Endodermal cell (in vitro differentiated cells): ENCODE measurements around the gene FAM163A. TPM values are rescaled to one million over a fixed set of nuclear protein-coding genes. Genes with fewer than 3 reads are reported as not detected.

Experiments used
- DNase-seq: peaks from one replicate; pipeline ENCODE4 v3.0.0-alpha.2; 2017
- H3K27ac ChIP-seq: 2 replicates; pipeline ENCODE4 v1.5.1; 2013; ENCODE audit warnings: mild to moderate bottlenecking, low read depth, low read length, moderate library complexity
- H3K27me3 ChIP-seq: 2 replicates; pipeline ENCODE4 v1.6.1; 2013; ENCODE audit warnings: mild to moderate bottlenecking, low read length, moderate library complexity; ENCODE audit not compliant: insufficient read depth, control insufficient read depth, poor library complexity, severe bottlenecking
- H3K36me3 ChIP-seq: 2 replicates; pipeline ENCODE4 v1.7.0; 2013; ENCODE audit warnings: mild to moderate bottlenecking, low read length, moderate library complexity; ENCODE audit not compliant: control insufficient read depth, insufficient read depth
- H3K4me1 ChIP-seq: one replicate; pipeline ENCODE4 v1.7.0; 2013; ENCODE audit warnings: low read length; ENCODE audit not compliant: control insufficient read depth, insufficient read depth
- H3K4me3 ChIP-seq: 2 replicates; pipeline ENCODE4 v1.5.1; 2013; ENCODE audit warnings: mild to moderate bottlenecking, low read length, moderate library complexity
- H3K9ac ChIP-seq: 2 replicates; pipeline ENCODE4 v1.6.1; 2013; ENCODE audit warnings: mild to moderate bottlenecking, low read length, moderate library complexity; ENCODE audit not compliant: poor library complexity, severe bottlenecking; ENCODE audit errors: extremely low read depth
- H3K9me3 ChIP-seq: 2 replicates; pipeline ENCODE4 v1.6.1; 2013; ENCODE audit warnings: mild to moderate bottlenecking, low read length, moderate library complexity; ENCODE audit not compliant: control insufficient read depth
- H3K27ac Mint-ChIP-seq: 2 replicates; pipeline ENCODE4 v1.8.0; 2020; ENCODE audit warnings: mixed read lengths
- H3K27me3 Mint-ChIP-seq: 2 replicates; pipeline ENCODE4 v1.8.0; 2021; ENCODE audit warnings: mild to moderate bottlenecking, mixed read lengths; ENCODE audit not compliant: insufficient read depth
- H3K36me3 Mint-ChIP-seq: 2 replicates; pipeline ENCODE4 v1.8.0; 2020; ENCODE audit warnings: low read depth, mixed read lengths
- H3K4me1 Mint-ChIP-seq: 2 replicates; pipeline ENCODE4 v1.8.0; 2020; ENCODE audit warnings: mixed read lengths
- H3K4me3 Mint-ChIP-seq: 2 replicates; pipeline ENCODE4 v1.8.0; 2020; ENCODE audit warnings: mild to moderate bottlenecking, moderate library complexity, mixed read lengths
- H3K9me3 Mint-ChIP-seq: 2 replicates; pipeline ENCODE4 v1.8.0; 2020; ENCODE audit warnings: mild to moderate bottlenecking, mixed read lengths
- WGBS, 2 experiments: methylation state at CpG; one replicate each; pipeline versions ENCODE4 v1.1.5 to v1.1.7; 2013; ENCODE audit warnings: missing lambda C conversion rate in 2 of 2, mixed read lengths in 1 of 2; ENCODE audit not compliant: insufficient coverage in 1 of 2, insufficient read length in 1 of 2; 5-methylcytosine and 5-hydroxymethylcytosine counted together
- total RNA-seq, 2 donors: library from RNA; stranded (reverse); fragmentation: NEBNext Ultra II Directional in 1 of 2; extraction: Animal tissue kit (Norgen Biotek cat#: 25700) in 1 of 2; gene quantifications; 2 replicates in 1 of 2; 3 replicates in 1 of 2; pipeline ENCODE4 v1.2.1, GENCODE V29; 2021
- TF ChIP-seq, protein P1 (sequence below): fragments of 200-600 bp; sonication (generic); conservative IDR thresholded peaks from 2 replicates; pipeline ENCODE4 v1.5.0; 2021; ENCODE audit warnings: antibody characterized with exemption, mild to moderate bottlenecking

The FAM163A gene
- total RNA-seq, 2 donors from 2014 or later = not detected

DNA sequence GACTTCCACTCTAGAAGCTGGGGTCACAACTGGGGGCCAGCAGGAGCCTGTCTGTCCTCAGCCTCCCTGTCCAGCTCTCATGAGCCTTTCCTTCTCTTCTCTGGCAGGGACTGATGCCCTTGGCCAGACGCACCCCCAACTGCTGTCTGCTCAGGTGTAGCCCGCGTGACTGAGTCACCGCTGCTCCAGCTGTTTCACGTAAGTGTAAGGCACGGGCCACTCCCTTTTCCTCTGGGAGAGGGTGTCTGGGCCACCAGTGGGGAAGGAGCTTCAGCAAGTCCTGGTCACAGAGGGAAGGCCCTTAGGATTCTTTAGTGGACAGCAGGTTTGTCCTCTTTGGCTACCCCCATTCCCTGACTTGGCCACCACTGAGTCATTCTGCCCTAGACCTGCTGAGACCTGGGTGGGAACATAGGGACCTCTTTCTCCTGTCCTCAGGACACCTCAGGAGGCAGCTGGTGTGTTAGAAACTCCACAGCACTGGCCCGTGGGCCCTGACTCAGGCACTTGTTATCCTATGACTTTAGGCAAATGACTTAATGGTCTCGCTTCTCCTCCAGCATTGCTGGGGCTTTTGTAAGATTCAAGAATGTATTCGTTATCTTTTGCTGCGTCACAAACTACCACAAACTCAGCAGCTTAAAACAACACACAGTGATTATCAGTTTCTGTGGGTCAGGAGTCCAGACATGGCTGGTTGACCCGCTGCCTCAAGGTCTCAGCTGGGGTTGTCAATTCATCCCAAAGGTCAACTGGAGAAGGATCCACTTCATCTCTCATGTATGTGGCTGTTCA, 64.8 kb downstream of the FAM163A start:
- no peaks in the 10 kb centered on the region for H3K9me3 ChIP-seq
- no peaks in the 10 kb centered on the region for H3K4me1 ChIP-seq
- no peak overlapping the region for H3K27ac ChIP-seq
- Mint-ChIP-seq H3K27me3 (peaks cover 23% of the 10 kb centered on the region), H3K9me3 (no peaks in the 10 kb centered on the region), H3K36me3 (no peaks in the 10 kb centered on the region), H3K4me1 (peaks cover 3% of the 10 kb centered on the region), H3K27ac (no peak overlapping the region), H3K4me3 (no peak overlapping the region)
- peaks cover 15% of the 10 kb centered on the region for H3K27me3 ChIP-seq
- TF ChIP-seq, protein P1, sequence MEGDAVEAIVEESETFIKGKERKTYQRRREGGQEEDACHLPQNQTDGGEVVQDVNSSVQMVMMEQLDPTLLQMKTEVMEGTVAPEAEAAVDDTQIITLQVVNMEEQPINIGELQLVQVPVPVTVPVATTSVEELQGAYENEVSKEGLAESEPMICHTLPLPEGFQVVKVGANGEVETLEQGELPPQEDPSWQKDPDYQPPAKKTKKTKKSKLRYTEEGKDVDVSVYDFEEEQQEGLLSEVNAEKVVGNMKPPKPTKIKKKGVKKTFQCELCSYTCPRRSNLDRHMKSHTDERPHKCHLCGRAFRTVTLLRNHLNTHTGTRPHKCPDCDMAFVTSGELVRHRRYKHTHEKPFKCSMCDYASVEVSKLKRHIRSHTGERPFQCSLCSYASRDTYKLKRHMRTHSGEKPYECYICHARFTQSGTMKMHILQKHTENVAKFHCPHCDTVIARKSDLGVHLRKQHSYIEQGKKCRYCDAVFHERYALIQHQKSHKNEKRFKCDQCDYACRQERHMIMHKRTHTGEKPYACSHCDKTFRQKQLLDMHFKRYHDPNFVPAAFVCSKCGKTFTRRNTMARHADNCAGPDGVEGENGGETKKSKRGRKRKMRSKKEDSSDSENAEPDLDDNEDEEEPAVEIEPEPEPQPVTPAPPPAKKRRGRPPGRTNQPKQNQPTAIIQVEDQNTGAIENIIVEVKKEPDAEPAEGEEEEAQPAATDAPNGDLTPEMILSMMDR = no peak
- H3K9ac ChIP-seq = no peak overlapping the region
- no peak for DNase-seq
- H3K4me3 ChIP-seq = no peak overlapping the region
- H3K36me3 ChIP-seq = no peaks in the 10 kb centered on the region
- WGBS, 2 experiments = 91 to 97% methylated on average over 10 to 11 of the region's 11 CpGs

DNA sequence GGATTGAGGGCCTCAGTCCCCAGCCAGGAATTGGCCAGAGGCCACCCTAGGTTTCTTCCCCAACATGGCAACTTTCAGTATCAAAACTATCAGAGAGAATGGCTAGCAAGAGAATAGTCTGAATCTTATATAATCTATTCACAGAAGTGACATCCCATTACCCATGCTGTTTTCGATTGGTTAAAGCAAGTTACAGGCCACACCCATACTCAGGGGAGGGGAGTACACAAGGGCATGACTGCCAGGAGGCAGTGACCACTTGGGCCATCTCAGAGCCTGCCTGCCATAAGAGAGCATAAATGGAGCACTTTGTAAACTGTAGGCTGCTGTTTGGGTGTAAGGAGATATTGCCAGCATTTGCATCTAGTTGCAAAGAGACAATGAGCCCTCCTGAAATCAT, 65.4 kb downstream of the FAM163A start:
- H3K9me3 ChIP-seq = no peaks in the 10 kb centered on the region
- no peak overlapping the region for H3K9ac ChIP-seq
- no peak overlapping the region for H3K27ac Mint-ChIP-seq
- no peak for DNase-seq
- H3K27ac ChIP-seq = no peak overlapping the region
- H3K36me3 Mint-ChIP-seq = no peaks in the 10 kb centered on the region
- peaks cover 3% of the 10 kb centered on the region for H3K4me1 Mint-ChIP-seq
- H3K27me3 ChIP-seq = peaks cover 15% of the 10 kb centered on the region
- H3K36me3 ChIP-seq = no peaks in the 10 kb centered on the region
- no peak overlapping the region for H3K4me3 Mint-ChIP-seq
- H3K4me1 ChIP-seq = no peaks in the 10 kb centered on the region
- no peak overlapping the region for H3K4me3 ChIP-seq
- 94% methylated on average over 1 of the region's 1 CpG; no CpG with 5 or more reads in 1 of the 2 experiments for WGBS, 2 experiments
- peaks cover 29% of the 10 kb centered on the region for H3K27me3 Mint-ChIP-seq
- TF ChIP-seq, protein P1 = no peak
- H3K9me3 Mint-ChIP-seq = no peaks in the 10 kb centered on the region

DNA sequence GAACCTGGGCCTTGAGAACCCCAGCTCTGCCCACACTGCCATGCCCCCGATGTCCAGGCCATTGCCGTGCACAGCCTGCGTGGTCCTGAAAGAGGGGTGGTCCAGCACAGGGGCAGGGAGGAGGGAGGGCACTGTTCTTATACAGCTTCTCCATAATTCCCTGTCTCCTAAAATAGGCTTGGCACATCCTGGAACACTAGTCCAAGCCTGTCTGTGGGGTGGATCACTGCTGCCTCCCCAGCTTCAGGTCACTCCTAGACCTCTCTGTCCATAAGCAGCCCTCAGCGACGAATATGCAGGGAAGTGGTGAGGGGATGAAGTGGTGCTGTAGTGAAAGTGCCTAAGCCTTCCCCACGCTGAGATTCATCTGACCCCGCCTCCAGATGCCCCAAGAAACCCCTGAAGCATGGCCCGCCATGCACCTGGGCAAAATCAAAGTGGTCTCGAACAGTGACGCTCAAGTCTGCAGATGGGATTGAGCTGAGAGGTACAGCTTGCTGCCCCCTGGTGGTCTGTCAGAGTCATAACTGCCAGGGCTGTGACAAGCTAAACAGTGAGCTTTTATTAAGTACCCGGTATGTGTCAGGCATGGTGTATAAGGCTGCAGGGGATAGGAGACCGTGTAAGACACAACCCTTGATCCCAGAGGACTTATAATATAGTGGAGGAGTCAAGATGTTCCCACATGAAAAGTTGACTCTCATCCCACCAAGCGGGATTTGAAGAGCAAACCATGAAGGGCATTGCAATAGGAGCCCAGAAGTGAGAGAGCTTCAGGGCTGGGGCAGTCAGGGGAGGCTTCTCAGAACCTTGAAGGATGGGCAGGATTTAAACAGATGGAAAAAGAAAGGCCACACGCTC, 66.6 kb downstream of the FAM163A start:
- Mint-ChIP-seq H3K9me3 (no peaks in the 10 kb centered on the region), H3K27me3 (peaks cover 33% of the 10 kb centered on the region), H3K27ac (no peak overlapping the region), H3K4me3 (no peak overlapping the region), H3K36me3 (no peaks in the 10 kb centered on the region), H3K4me1 (peaks cover 4% of the 10 kb centered on the region)
- Histone ChIP-seq H3K9me3 (no peaks in the 10 kb centered on the region), H3K4me1 (no peaks in the 10 kb centered on the region), H3K27me3 (peaks cover 19% of the 10 kb centered on the region), H3K27ac (no peak overlapping the region), H3K9ac (no peak overlapping the region), H3K36me3 (no peaks in the 10 kb centered on the region), H3K4me3 (no peak overlapping the region)
- WGBS, 2 experiments = 52 to 58% methylated on average over 7 to 14 of the region's 14 CpGs
- peak; percentile 89 for DNase-seq
- TF ChIP-seq, protein P1 = peak; percentile 93
